ENCODE measurements around the gene MYBPHL. TPM values are rescaled to one million over a fixed set of nuclear protein-coding genes. Genes with fewer than 3 reads are reported as not detected.

MYBPHL gene
- total and polyA plus RNA-seq, 2 of the 13 experiments (the other 11 are each of a cell fraction or from before 2014, with no cell fraction given) = 3.7 to 3.8 TPM

- TF ChIP-seq GABPA (IDR thresholded peaks at IDR 0.05; ENCODE audit: low read depth, low read length) (no peak), GABPA (CRISPR knock-in tag; IDR thresholded peaks at IDR 0.05; ENCODE audit: low read depth) (peak; percentile 66), RARG (CRISPR knock-in tag; IDR thresholded peaks at IDR 0.05; ENCODE audit: low read depth) (no peak), POLR2AphosphoS5 (IDR thresholded peaks at IDR 0.05; ENCODE audit: low read depth, low read length) (no peak), MIER3 (CRISPR knock-in tag; IDR thresholded peaks at IDR 0.05; ENCODE audit: borderline replicate concordance) (no peak), NCOA1 (CRISPR knock-in tag; IDR thresholded peaks at IDR 0.05) (peak; percentile 36; the same call in 1 of the 2 replicates), REL (CRISPR knock-in tag; conservative IDR thresholded peaks at IDR 0.05) (no peak), ZNF556 (CRISPR knock-in tag; IDR thresholded peaks at IDR 0.05; ENCODE audit: borderline replicate concordance) (no peak; the same call in 1 of the 2 replicates), HNRNPUL1 (IDR thresholded peaks at IDR 0.05; ENCODE audit: low read depth, low read length) (no peak), MTA3 (CRISPR knock-in tag; IDR thresholded peaks at IDR 0.05) (no peak), DDIT3 (CRISPR knock-in tag; IDR thresholded peaks at IDR 0.05) (no peak), THAP11 (CRISPR knock-in tag; IDR thresholded peaks at IDR 0.05) (no peak), GFI1 (CRISPR knock-in tag; IDR thresholded peaks at IDR 0.05; ENCODE audit: borderline replicate concordance) (peak; percentile 53; the same call in 1 of the 2 replicates), GATAD2A (CRISPR knock-in tag; IDR thresholded peaks at IDR 0.05) (peak; percentile 38; the same call in 1 of the 2 replicates), ZNF451 (CRISPR knock-in tag; IDR thresholded peaks at IDR 0.05) (no peak), ZNF724P (CRISPR knock-in tag; IDR thresholded peaks at IDR 0.05; ENCODE audit: borderline replicate concordance) (0 out of 2 replicates have a peak, but pooled peaks have one; percentile 55), ZNF609 (CRISPR knock-in tag; IDR thresholded peaks at IDR 0.05; ENCODE audit: borderline replicate concordance) (peak; percentile 61; the same call in 1 of the 2 replicates), NR2F2 (IDR thresholded peaks at IDR 0.05; ENCODE audit: borderline replicate concordance, low read depth) (peak; percentile 40; the same call in 1 of the 2 replicates), TBP (CRISPR knock-in tag; IDR thresholded peaks at IDR 0.05) (0 out of 2 replicates have a peak, but pooled peaks have one; percentile 79), ZNF639 (CRISPR knock-in tag; conservative IDR thresholded peaks at IDR 0.05) (no peak), ZKSCAN5 (CRISPR knock-in tag; IDR thresholded peaks at IDR 0.05) (no peak)
Observed at GRCh38 chr1:109253803-109254620, 52.8 kb downstream of the MYBPHL start (continued).
